ENCODE measurements around the gene MMS19.

The MMS19 gene

GRCh38 chr10:97519342-97519741 lies 21.1 kb upstream of the MMS19 start:
- H3K27ac ChIP-seq (ENCODE audit: low read depth, low read length): no peak overlapping the region
- H3K27me3 ChIP-seq (ENCODE audit: control insufficient read depth, low read length): peaks cover 32% of the 10 kb centered on the region
- no peaks in the 10 kb centered on the region for H4K20me1 ChIP-seq (ENCODE audit: control insufficient read depth, insufficient read depth, low read depth, low read length)
- no peaks in the 10 kb centered on the region for H3F3A ChIP-seq (ENCODE audit: control insufficient read depth, insufficient read depth)
- H3K79me2 ChIP-seq (ENCODE audit: control insufficient read depth, low read length): no peaks in the 10 kb centered on the region
- H3K4me3 ChIP-seq (ENCODE audit: low read length): no peak overlapping the region
- no peaks in the 10 kb centered on the region for H3K9me2 ChIP-seq (replicated peaks; ENCODE audit: control insufficient read depth, low read length)
- TF ChIP-seq CTCF (IDR thresholded peaks at IDR 0.05; ENCODE audit: low read depth, low read length, poor library complexity, severe bottlenecking): no peak
- TF ChIP-seq EZH2phosphoT487 (IDR thresholded peaks at IDR 0.05; ENCODE audit: borderline replicate concordance, low read length): no peak
- H3K9me3 ChIP-seq (ENCODE audit: control insufficient read depth, insufficient read depth, low read length): no peaks in the 10 kb centered on the region
- no peaks in the 10 kb centered on the region for H3K36me3 ChIP-seq (ENCODE audit: control insufficient read depth, low read length)
- no peak overlapping the region for H3K4me2 ChIP-seq (ENCODE audit: low read length)
- H3K4me1 ChIP-seq (ENCODE audit: control insufficient read depth, low read length): no peaks in the 10 kb centered on the region

GRCh38 chr10:97518301-97519043 lies 20.2 kb upstream of the MMS19 start:
- Histone ChIP-seq H3K36me3 (ENCODE audit: control insufficient read depth, low read length) (no peaks in the 10 kb centered on the region), H3K79me2 (ENCODE audit: control insufficient read depth, low read length) (no peaks in the 10 kb centered on the region), H3K9me2 (replicated peaks; ENCODE audit: control insufficient read depth, low read length) (no peaks in the 10 kb centered on the region), H4K20me1 (ENCODE audit: control insufficient read depth, insufficient read depth, low read depth, low read length) (no peaks in the 10 kb centered on the region), H3K4me1 (ENCODE audit: control insufficient read depth, low read length) (no peaks in the 10 kb centered on the region), H3K27ac (ENCODE audit: low read depth, low read length) (no peak overlapping the region), H3K27me3 (ENCODE audit: control insufficient read depth, low read length) (peaks cover 32% of the 10 kb centered on the region), H3K9me3 (ENCODE audit: control insufficient read depth, insufficient read depth, low read length) (no peaks in the 10 kb centered on the region), H3F3A (ENCODE audit: control insufficient read depth, insufficient read depth) (no peaks in the 10 kb centered on the region), H3K4me3 (ENCODE audit: low read length) (no peak overlapping the region), H3K4me2 (ENCODE audit: low read length) (no peak overlapping the region)
- no peak for TF ChIP-seq CTCF (IDR thresholded peaks at IDR 0.05; ENCODE audit: low read depth, low read length, poor library complexity, severe bottlenecking)
- TF ChIP-seq EZH2phosphoT487 (IDR thresholded peaks at IDR 0.05; ENCODE audit: borderline replicate concordance, low read length): no peak

GRCh38 chr10:97517778-97518300 lies 19.6 kb upstream of the MMS19 start:
- no peaks in the 10 kb centered on the region for H3K4me1 ChIP-seq (ENCODE audit: control insufficient read depth, low read length)
- H3K36me3 ChIP-seq (ENCODE audit: control insufficient read depth, low read length): no peaks in the 10 kb centered on the region
- H3K4me3 ChIP-seq (ENCODE audit: low read length): no peak overlapping the region
- H3F3A ChIP-seq (ENCODE audit: control insufficient read depth, insufficient read depth): no peaks in the 10 kb centered on the region
- H3K27ac ChIP-seq (ENCODE audit: low read depth, low read length): no peak overlapping the region
- no peaks in the 10 kb centered on the region for H3K9me2 ChIP-seq (replicated peaks; ENCODE audit: control insufficient read depth, low read length)
- TF ChIP-seq CTCF (IDR thresholded peaks at IDR 0.05; ENCODE audit: low read depth, low read length, poor library complexity, severe bottlenecking): no peak
- no peak for TF ChIP-seq EZH2phosphoT487 (IDR thresholded peaks at IDR 0.05; ENCODE audit: borderline replicate concordance, low read length)
- peaks cover 32% of the 10 kb centered on the region for H3K27me3 ChIP-seq (ENCODE audit: control insufficient read depth, low read length)
- no peaks in the 10 kb centered on the region for H3K9me3 ChIP-seq (ENCODE audit: control insufficient read depth, insufficient read depth, low read length)
- H3K4me2 ChIP-seq (ENCODE audit: low read length): no peak overlapping the region
- H3K79me2 ChIP-seq (ENCODE audit: control insufficient read depth, low read length): no peaks in the 10 kb centered on the region
- H4K20me1 ChIP-seq (ENCODE audit: control insufficient read depth, insufficient read depth, low read depth, low read length): no peaks in the 10 kb centered on the region
